ENCODE data around the gene THSD4.
A peak's percentile ranks its signal among the peaks of the same experiment; 100 is the strongest.

THSD4 gene

GRCh38 chr15:71678191-71678590, 562.9 kb downstream of the THSD4 start:
- peaks cover 3% of the 10 kb centered on the region for H3K4me1 ChIP-seq (ENCODE audit: control insufficient read depth, insufficient read depth, low read length)
- H3K27me3 ChIP-seq (replicated peaks; ENCODE audit: control insufficient read depth, insufficient read depth, low read length), result no peaks in the 10 kb centered on the region
- H3K36me3 ChIP-seq (ENCODE audit: control insufficient read depth, insufficient read depth, low read length, severe bottlenecking), result no peaks in the 10 kb centered on the region
- H3K4me3 ChIP-seq (ENCODE audit: low read length), result no peak overlapping the region
- H3K9me3 ChIP-seq (ENCODE audit: control insufficient read depth, low read length), result no peaks in the 10 kb centered on the region
- DNase-seq (ENCODE audit: low read depth), result peak; percentile 14
- H3K9ac ChIP-seq (ENCODE audit: low read length), result no peak overlapping the region

- Histone ChIP-seq H3K9ac (ENCODE audit: low read length) (no peak overlapping the region), H3K27me3 (replicated peaks; ENCODE audit: control insufficient read depth, insufficient read depth, low read length) (no peaks in the 10 kb centered on the region), H3K36me3 (ENCODE audit: control insufficient read depth, insufficient read depth, low read length, severe bottlenecking) (no peaks in the 10 kb centered on the region), H3K9me3 (ENCODE audit: control insufficient read depth, low read length) (no peaks in the 10 kb centered on the region), H3K4me3 (ENCODE audit: low read length) (no peak overlapping the region), H3K4me1 (ENCODE audit: control insufficient read depth, insufficient read depth, low read length) (peaks cover 4% of the 10 kb centered on the region)
- no peak for DNase-seq (ENCODE audit: low read depth)
Measured at GRCh38 chr15:71678605-71679004, 563.3 kb downstream of the THSD4 start.

- no peak overlapping the region for H3K9ac ChIP-seq (ENCODE audit: low read length)
- no peak for DNase-seq (ENCODE audit: low read depth)
Measured at GRCh38 chr15:71679223-71679792, 564.0 kb downstream of the THSD4 start.

GRCh38 chr15:71679793-71680353, 564.6 kb downstream of the THSD4 start:
- H3K36me3 ChIP-seq (ENCODE audit: control insufficient read depth, insufficient read depth, low read length, severe bottlenecking), result no peaks in the 10 kb centered on the region
- H3K4me1 ChIP-seq (ENCODE audit: control insufficient read depth, insufficient read depth, low read length), result peaks cover 7% of the 10 kb centered on the region
- H3K9ac ChIP-seq (ENCODE audit: low read length), result no peak overlapping the region
- H3K9me3 ChIP-seq (ENCODE audit: control insufficient read depth, low read length), result no peaks in the 10 kb centered on the region
- H3K27me3 ChIP-seq (replicated peaks; ENCODE audit: control insufficient read depth, insufficient read depth, low read length), result no peaks in the 10 kb centered on the region
- H3K4me3 ChIP-seq (ENCODE audit: low read length), result no peak overlapping the region
- peak; percentile 56 for DNase-seq (ENCODE audit: low read depth)

More at GRCh38 chr15:71679223-71679792, 564.0 kb downstream of the THSD4 start:
- Histone ChIP-seq H3K9me3 (ENCODE audit: control insufficient read depth, low read length) (no peaks in the 10 kb centered on the region), H3K36me3 (ENCODE audit: control insufficient read depth, insufficient read depth, low read length, severe bottlenecking) (no peaks in the 10 kb centered on the region), H3K4me3 (ENCODE audit: low read length) (no peak overlapping the region), H3K4me1 (ENCODE audit: control insufficient read depth, insufficient read depth, low read length) (peaks cover 7% of the 10 kb centered on the region), H3K27me3 (replicated peaks; ENCODE audit: control insufficient read depth, insufficient read depth, low read length) (no peaks in the 10 kb centered on the region)

GRCh38 chr15:71682001-71682400, 566.7 kb downstream of the THSD4 start:
- no peak for DNase-seq (ENCODE audit: low read depth)
- H3K9ac ChIP-seq (ENCODE audit: low read length), result no peak overlapping the region
- H3K36me3 ChIP-seq (ENCODE audit: control insufficient read depth, insufficient read depth, low read length, severe bottlenecking), result no peaks in the 10 kb centered on the region
- no peaks in the 10 kb centered on the region for H3K9me3 ChIP-seq (ENCODE audit: control insufficient read depth, low read length)
- H3K4me3 ChIP-seq (ENCODE audit: low read length), result no peak overlapping the region
- no peaks in the 10 kb centered on the region for H3K27me3 ChIP-seq (replicated peaks; ENCODE audit: control insufficient read depth, insufficient read depth, low read length)
- peaks cover 7% of the 10 kb centered on the region for H3K4me1 ChIP-seq (ENCODE audit: control insufficient read depth, insufficient read depth, low read length)

- Histone ChIP-seq H3K9ac (ENCODE audit: low read length) (no peak overlapping the region), H3K9me3 (ENCODE audit: control insufficient read depth, low read length) (no peaks in the 10 kb centered on the region), H3K27me3 (replicated peaks; ENCODE audit: control insufficient read depth, insufficient read depth, low read length) (no peaks in the 10 kb centered on the region), H3K4me3 (ENCODE audit: low read length) (no peak overlapping the region), H3K36me3 (ENCODE audit: control insufficient read depth, insufficient read depth, low read length, severe bottlenecking) (no peaks in the 10 kb centered on the region), H3K4me1 (ENCODE audit: control insufficient read depth, insufficient read depth, low read length) (peaks cover 4% of the 10 kb centered on the region)
- peak; percentile 29 for DNase-seq (ENCODE audit: low read depth)
Measured at GRCh38 chr15:71683411-71684274, 568.4 kb downstream of the THSD4 start.

- no peak overlapping the region for H3K9ac ChIP-seq (ENCODE audit: low read length)
- peak; percentile 24 for DNase-seq (ENCODE audit: low read depth)
- H3K27me3 ChIP-seq (replicated peaks; ENCODE audit: control insufficient read depth, insufficient read depth, low read length), result no peaks in the 10 kb centered on the region
- H3K36me3 ChIP-seq (ENCODE audit: control insufficient read depth, insufficient read depth, low read length, severe bottlenecking), result no peaks in the 10 kb centered on the region
- H3K4me3 ChIP-seq (ENCODE audit: low read length), result no peak overlapping the region
- H3K4me1 ChIP-seq (ENCODE audit: control insufficient read depth, insufficient read depth, low read length), result peaks cover 4% of the 10 kb centered on the region
- no peaks in the 10 kb centered on the region for H3K9me3 ChIP-seq (ENCODE audit: control insufficient read depth, low read length)
Measured at GRCh38 chr15:71685420-71685993, 570.2 kb downstream of the THSD4 start.

- no peak overlapping the region for H3K4me3 ChIP-seq (ENCODE audit: low read length)
- H3K36me3 ChIP-seq (ENCODE audit: control insufficient read depth, insufficient read depth, low read length, severe bottlenecking), result no peaks in the 10 kb centered on the region
- no peaks in the 10 kb centered on the region for H3K27me3 ChIP-seq (replicated peaks; ENCODE audit: control insufficient read depth, insufficient read depth, low read length)
- no peak for DNase-seq (ENCODE audit: low read depth)
- H3K9me3 ChIP-seq (ENCODE audit: control insufficient read depth, low read length), result no peaks in the 10 kb centered on the region
- no peak overlapping the region for H3K9ac ChIP-seq (ENCODE audit: low read length)
- peaks cover 11% of the 10 kb centered on the region for H3K4me1 ChIP-seq (ENCODE audit: control insufficient read depth, insufficient read depth, low read length)
Measured at GRCh38 chr15:71686221-71687050, 571.2 kb downstream of the THSD4 start.

- peaks cover 22% of the 10 kb centered on the region for H3K4me1 ChIP-seq (ENCODE audit: control insufficient read depth, insufficient read depth, low read length)
- H3K36me3 ChIP-seq (ENCODE audit: control insufficient read depth, insufficient read depth, low read length, severe bottlenecking), result no peaks in the 10 kb centered on the region
- peak; percentile 56 for DNase-seq (ENCODE audit: low read depth)
- H3K9me3 ChIP-seq (ENCODE audit: control insufficient read depth, low read length), result no peaks in the 10 kb centered on the region
- no peak overlapping the region for H3K9ac ChIP-seq (ENCODE audit: low read length)
- no peaks in the 10 kb centered on the region for H3K27me3 ChIP-seq (replicated peaks; ENCODE audit: control insufficient read depth, insufficient read depth, low read length)
- no peak overlapping the region for H3K4me3 ChIP-seq (ENCODE audit: low read length)
Measured at GRCh38 chr15:71687902-71688508, 572.7 kb downstream of the THSD4 start.

- Histone ChIP-seq H3K36me3 (ENCODE audit: control insufficient read depth, insufficient read depth, low read length, severe bottlenecking) (no peaks in the 10 kb centered on the region), H3K4me1 (ENCODE audit: control insufficient read depth, insufficient read depth, low read length) (peaks cover 21% of the 10 kb centered on the region), H3K4me3 (ENCODE audit: low read length) (no peak overlapping the region), H3K9me3 (ENCODE audit: control insufficient read depth, low read length) (no peaks in the 10 kb centered on the region), H3K27me3 (replicated peaks; ENCODE audit: control insufficient read depth, insufficient read depth, low read length) (no peaks in the 10 kb centered on the region), H3K9ac (ENCODE audit: low read length) (no peak overlapping the region)
- DNase-seq (ENCODE audit: low read depth), result no peak
Measured at GRCh38 chr15:71688509-71689094, 573.3 kb downstream of the THSD4 start.

Measured in adipocyte (in vitro differentiated cells).